Measurements from ENCODE around the gene SMAGP. TPM values are rescaled to one million over a fixed set of nuclear protein-coding genes. Genes with fewer than 3 reads are reported as not detected.

Gene SMAGP
- total RNA-seq, 1 experiment from 2014 or later, result 11.6 TPM

GRCh38 chr12:51205350-51205749 lies 64.9 kb downstream of the SMAGP start:
- POLR2A ChIA-PET, result interaction anchor here (0.7 to 1.0 kb wide), 2 partner anchors 13 to 1522 kb away, joined by 3 to 7 read pairs; no protein-coding TSS in a partner anchor
- no peak overlapping the region for H3K4me3 Mint-ChIP-seq
- no peak for ATAC-seq
- no peaks in the 10 kb centered on the region for H3K27me3 Mint-ChIP-seq (ENCODE audit: low read depth)
- H3K36me3 Mint-ChIP-seq, result no peaks in the 10 kb centered on the region
- H3K4me1 Mint-ChIP-seq, result no peaks in the 10 kb centered on the region
- TF ChIP-seq, protein P1, sequence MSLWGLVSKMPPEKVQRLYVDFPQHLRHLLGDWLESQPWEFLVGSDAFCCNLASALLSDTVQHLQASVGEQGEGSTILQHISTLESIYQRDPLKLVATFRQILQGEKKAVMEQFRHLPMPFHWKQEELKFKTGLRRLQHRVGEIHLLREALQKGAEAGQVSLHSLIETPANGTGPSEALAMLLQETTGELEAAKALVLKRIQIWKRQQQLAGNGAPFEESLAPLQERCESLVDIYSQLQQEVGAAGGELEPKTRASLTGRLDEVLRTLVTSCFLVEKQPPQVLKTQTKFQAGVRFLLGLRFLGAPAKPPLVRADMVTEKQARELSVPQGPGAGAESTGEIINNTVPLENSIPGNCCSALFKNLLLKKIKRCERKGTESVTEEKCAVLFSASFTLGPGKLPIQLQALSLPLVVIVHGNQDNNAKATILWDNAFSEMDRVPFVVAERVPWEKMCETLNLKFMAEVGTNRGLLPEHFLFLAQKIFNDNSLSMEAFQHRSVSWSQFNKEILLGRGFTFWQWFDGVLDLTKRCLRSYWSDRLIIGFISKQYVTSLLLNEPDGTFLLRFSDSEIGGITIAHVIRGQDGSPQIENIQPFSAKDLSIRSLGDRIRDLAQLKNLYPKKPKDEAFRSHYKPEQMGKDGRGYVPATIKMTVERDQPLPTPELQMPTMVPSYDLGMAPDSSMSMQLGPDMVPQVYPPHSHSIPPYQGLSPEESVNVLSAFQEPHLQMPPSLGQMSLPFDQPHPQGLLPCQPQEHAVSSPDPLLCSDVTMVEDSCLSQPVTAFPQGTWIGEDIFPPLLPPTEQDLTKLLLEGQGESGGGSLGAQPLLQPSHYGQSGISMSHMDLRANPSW (CRISPR knock-in tag; conservative IDR thresholded peaks at IDR 0.05; ENCODE audit: low read depth), result no peak
- TF ChIP-seq ZNF532 (CRISPR knock-in tag; IDR thresholded peaks at IDR 0.05; ENCODE audit: borderline replicate concordance) (no peak), ZNF416 (CRISPR knock-in tag; IDR thresholded peaks at IDR 0.05) (no peak), E2F5 (CRISPR knock-in tag; IDR thresholded peaks at IDR 0.05) (no peak), ESRRA (CRISPR knock-in tag; IDR thresholded peaks at IDR 0.05; ENCODE audit: borderline replicate concordance) (no peak), ZNF219 (CRISPR knock-in tag; IDR thresholded peaks at IDR 0.05; ENCODE audit: borderline replicate concordance) (no peak), FOXK1 (CRISPR knock-in tag; IDR thresholded peaks at IDR 0.05) (no peak), ZNF425 (CRISPR knock-in tag; conservative IDR thresholded peaks at IDR 0.05) (no peak), IRF1 (CRISPR knock-in tag; IDR thresholded peaks at IDR 0.05) (no peak), E2F4 (CRISPR knock-in tag; IDR thresholded peaks at IDR 0.05; ENCODE audit: borderline replicate concordance, low read depth) (no peak), JUN (CRISPR knock-in tag; IDR thresholded peaks at IDR 0.05) (no peak), ZNF232 (CRISPR knock-in tag; IDR thresholded peaks at IDR 0.05) (no peak), SOX15 (CRISPR knock-in tag; IDR thresholded peaks at IDR 0.05) (no peak), ZBTB43 (CRISPR knock-in tag; IDR thresholded peaks at IDR 0.05) (no peak), ZNF263 (CRISPR knock-in tag; IDR thresholded peaks at IDR 0.05; ENCODE audit: low read depth) (no peak), TEAD4 (CRISPR knock-in tag; IDR thresholded peaks at IDR 0.05) (no peak), JAZF1 (CRISPR knock-in tag; IDR thresholded peaks at IDR 0.05) (no peak)
- TF ChIP-seq, protein P2, sequence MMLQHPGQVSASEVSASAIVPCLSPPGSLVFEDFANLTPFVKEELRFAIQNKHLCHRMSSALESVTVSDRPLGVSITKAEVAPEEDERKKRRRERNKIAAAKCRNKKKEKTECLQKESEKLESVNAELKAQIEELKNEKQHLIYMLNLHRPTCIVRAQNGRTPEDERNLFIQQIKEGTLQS (CRISPR knock-in tag; conservative IDR thresholded peaks at IDR 0.05), result no peak
- TF ChIP-seq, protein P3, sequence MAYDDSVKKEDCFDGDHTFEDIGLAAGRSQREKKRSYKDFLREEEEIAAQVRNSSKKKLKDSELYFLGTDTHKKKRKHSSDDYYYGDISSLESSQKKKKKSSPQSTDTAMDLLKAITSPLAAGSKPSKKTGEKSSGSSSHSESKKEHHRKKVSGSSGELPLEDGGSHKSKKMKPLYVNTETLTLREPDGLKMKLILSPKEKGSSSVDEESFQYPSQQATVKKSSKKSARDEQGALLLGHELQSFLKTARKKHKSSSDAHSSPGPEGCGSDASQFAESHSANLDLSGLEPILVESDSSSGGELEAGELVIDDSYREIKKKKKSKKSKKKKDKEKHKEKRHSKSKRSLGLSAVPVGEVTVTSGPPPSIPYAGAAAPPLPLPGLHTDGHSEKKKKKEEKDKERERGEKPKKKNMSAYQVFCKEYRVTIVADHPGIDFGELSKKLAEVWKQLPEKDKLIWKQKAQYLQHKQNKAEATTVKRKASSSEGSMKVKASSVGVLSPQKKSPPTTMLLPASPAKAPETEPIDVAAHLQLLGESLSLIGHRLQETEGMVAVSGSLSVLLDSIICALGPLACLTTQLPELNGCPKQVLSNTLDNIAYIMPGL (CRISPR knock-in tag; IDR thresholded peaks at IDR 0.05), result no peak
- no peaks in the 10 kb centered on the region for H3K9me3 Mint-ChIP-seq
- CTCF ChIA-PET, result no interaction called here
- no peak overlapping the region for H3K27ac Mint-ChIP-seq
- DNase-seq (ENCODE audit: low spot score), result no peak
